ENCODE measurements around the gene FTO. TPM values are rescaled to one million over a fixed set of nuclear protein-coding genes. Genes with fewer than 3 reads are reported as not detected.
A peak's percentile ranks its signal among the peaks of the same experiment; 100 is the strongest.
"Not testable (repeated sequence)": the region's sequence is repeated elsewhere in the genome, so short reads cannot be mapped to it uniquely, and the experiment has no call there.

FTO gene
- total RNA-seq, 1 donor from 2014 or later: 107 TPM

DNA sequence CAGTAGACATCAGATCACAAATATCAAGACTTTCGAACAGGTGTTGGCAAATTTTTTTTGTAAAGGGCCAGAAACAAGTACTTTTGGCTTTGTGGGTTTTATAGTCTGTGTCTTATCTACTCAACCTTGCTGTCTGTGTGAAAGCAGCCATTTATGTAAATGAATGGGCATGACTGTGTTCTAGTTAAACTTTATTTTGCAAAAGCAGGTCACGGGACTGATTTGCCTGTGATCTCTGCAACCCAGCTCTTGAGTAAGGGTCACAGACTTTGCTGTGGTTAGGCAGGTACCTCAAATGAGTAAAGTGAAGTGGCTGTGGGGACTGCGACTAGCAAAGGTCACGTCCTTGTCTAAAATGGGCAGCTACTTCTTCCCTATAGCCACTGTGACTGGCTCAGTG, 136.5 kb downstream of the FTO start:
- Mint-ChIP-seq H3K4me3 (no peak overlapping the region), H3K9me3 (no peaks in the 10 kb centered on the region), H3K4me1 (peaks cover 16% of the 10 kb centered on the region), H3K27me3 (ENCODE audit: low read depth) (no peaks in the 10 kb centered on the region), H3K27ac (ENCODE audit: unreplicated experiment) (no peak overlapping the region), H3K36me3 (ENCODE audit: low read depth) (peaks cover 9% of the 10 kb centered on the region)
- TF ChIP-seq, protein P1, sequence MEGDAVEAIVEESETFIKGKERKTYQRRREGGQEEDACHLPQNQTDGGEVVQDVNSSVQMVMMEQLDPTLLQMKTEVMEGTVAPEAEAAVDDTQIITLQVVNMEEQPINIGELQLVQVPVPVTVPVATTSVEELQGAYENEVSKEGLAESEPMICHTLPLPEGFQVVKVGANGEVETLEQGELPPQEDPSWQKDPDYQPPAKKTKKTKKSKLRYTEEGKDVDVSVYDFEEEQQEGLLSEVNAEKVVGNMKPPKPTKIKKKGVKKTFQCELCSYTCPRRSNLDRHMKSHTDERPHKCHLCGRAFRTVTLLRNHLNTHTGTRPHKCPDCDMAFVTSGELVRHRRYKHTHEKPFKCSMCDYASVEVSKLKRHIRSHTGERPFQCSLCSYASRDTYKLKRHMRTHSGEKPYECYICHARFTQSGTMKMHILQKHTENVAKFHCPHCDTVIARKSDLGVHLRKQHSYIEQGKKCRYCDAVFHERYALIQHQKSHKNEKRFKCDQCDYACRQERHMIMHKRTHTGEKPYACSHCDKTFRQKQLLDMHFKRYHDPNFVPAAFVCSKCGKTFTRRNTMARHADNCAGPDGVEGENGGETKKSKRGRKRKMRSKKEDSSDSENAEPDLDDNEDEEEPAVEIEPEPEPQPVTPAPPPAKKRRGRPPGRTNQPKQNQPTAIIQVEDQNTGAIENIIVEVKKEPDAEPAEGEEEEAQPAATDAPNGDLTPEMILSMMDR (conservative IDR thresholded peaks at IDR 0.05): no peak
- DNase-seq (ENCODE audit: low read depth, low spot score): no peak

DNA sequence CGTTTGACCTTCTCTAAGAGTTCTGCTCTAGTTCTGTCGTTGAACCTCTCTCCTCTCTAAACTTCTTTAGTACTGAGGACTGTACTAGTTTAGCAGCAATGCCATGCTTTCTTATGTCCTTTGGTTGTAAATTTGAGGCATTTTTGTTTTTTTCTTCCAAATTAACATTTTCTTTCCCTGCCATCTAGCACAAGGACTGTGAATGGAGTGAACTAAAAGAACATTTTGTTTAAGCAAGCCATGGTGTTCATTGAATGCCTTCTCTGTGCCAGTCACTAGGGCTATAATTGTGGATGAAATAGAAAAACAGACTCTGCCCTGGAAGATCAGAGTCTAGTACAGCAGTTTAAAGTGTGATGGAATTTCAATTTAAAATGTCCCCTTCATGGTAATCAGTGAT, 137.9 kb downstream of the FTO start:
- peaks cover 2% of the 10 kb centered on the region for H3K36me3 Mint-ChIP-seq (ENCODE audit: low read depth)
- TF ChIP-seq, protein P1 (conservative IDR thresholded peaks at IDR 0.05): no peak
- DNase-seq (ENCODE audit: low read depth, low spot score): no peak
- H3K4me1 Mint-ChIP-seq: peaks cover 16% of the 10 kb centered on the region
- no peak overlapping the region for H3K4me3 Mint-ChIP-seq
- H3K27ac Mint-ChIP-seq (ENCODE audit: unreplicated experiment): no peak overlapping the region
- no peaks in the 10 kb centered on the region for H3K27me3 Mint-ChIP-seq (ENCODE audit: low read depth)
- no peaks in the 10 kb centered on the region for H3K9me3 Mint-ChIP-seq

DNA sequence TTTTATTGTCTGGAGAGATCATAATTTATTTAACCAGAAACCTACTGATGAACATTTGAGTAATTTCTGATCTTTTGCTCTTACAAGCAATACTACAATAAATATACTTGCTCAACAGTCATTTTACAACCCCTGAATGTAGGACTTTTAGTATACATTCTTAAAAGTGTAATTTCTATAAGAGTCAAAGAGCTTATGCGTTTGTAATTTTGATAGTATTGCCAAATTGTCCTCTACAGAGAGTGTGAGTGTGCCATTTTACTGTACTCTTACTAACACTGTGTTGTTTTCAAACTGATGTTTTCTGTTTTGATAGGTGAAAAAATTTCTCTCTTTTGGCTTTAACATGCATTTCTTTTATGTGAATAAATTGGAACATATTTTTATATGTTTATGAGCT, 139.1 kb downstream of the FTO start:
- H3K27me3 Mint-ChIP-seq (ENCODE audit: low read depth): no peaks in the 10 kb centered on the region
- H3K36me3 Mint-ChIP-seq (ENCODE audit: low read depth): no peaks in the 10 kb centered on the region
- H3K27ac Mint-ChIP-seq (ENCODE audit: unreplicated experiment): no peak overlapping the region
- H3K4me1 Mint-ChIP-seq: peaks cover 16% of the 10 kb centered on the region
- TF ChIP-seq, protein P1 (conservative IDR thresholded peaks at IDR 0.05): no peak
- H3K9me3 Mint-ChIP-seq: no peaks in the 10 kb centered on the region
- DNase-seq (ENCODE audit: low read depth, low spot score): no peak
- no peak overlapping the region for H3K4me3 Mint-ChIP-seq

DNA sequence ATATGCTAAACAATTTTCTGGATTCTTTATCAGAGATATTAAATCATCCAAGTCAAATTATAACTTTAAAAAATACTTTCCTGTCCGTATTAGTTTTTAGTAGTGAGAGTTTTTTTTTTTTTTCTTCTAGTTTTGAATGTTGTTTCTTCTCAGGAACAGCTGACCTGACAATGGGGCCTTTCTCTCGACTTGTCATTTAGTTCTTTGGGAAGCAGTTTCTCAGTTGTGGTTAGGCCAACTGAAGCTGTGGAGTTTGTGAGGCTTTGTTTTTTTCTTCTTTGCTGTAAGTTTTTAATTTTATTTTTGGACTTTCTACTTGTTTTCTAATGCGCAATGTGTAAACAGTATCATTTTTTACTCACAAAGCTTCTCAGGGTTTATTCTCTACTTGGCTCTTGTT, 140.8 kb downstream of the FTO start:
- Mint-ChIP-seq H3K9me3 (no peaks in the 10 kb centered on the region), H3K27ac (ENCODE audit: unreplicated experiment) (peak overlapping the region; percentile 31), H3K27me3 (ENCODE audit: low read depth) (no peaks in the 10 kb centered on the region), H3K36me3 (ENCODE audit: low read depth) (peaks cover 3% of the 10 kb centered on the region), H3K4me3 (no peak overlapping the region), H3K4me1 (peaks cover 16% of the 10 kb centered on the region)
- DNase-seq (ENCODE audit: low read depth, low spot score): no peak
- TF ChIP-seq, protein P1 (conservative IDR thresholded peaks at IDR 0.05): no peak

DNA sequence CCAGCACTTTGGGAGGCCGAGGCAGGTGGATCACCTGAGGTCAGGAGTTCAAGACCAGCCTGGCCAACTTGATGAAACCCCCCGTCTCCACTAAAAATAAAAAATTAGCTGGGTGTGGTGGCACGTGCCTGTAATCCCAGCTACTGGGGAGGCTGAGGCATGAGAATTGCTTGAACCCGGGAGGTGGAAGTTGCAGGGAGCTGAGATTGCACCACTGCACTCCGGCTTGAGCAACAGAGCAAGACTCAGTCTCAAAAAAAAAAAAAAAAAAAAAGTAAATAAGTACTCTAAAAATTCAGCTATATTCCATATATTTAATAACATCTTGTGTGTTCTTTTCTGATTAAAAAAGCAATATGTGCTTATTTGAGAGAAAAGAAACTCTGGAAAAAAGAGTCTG, 142.6 kb downstream of the FTO start:
- H3K27ac Mint-ChIP-seq (ENCODE audit: unreplicated experiment); H3K27me3 Mint-ChIP-seq (ENCODE audit: low read depth); H3K4me3 Mint-ChIP-seq; H3K9me3 Mint-ChIP-seq; DNase-seq (ENCODE audit: low read depth, low spot score); H3K36me3 Mint-ChIP-seq (ENCODE audit: low read depth): not testable (repeated sequence)
- peaks cover 12% of the 10 kb centered on the region for H3K4me1 Mint-ChIP-seq

DNA sequence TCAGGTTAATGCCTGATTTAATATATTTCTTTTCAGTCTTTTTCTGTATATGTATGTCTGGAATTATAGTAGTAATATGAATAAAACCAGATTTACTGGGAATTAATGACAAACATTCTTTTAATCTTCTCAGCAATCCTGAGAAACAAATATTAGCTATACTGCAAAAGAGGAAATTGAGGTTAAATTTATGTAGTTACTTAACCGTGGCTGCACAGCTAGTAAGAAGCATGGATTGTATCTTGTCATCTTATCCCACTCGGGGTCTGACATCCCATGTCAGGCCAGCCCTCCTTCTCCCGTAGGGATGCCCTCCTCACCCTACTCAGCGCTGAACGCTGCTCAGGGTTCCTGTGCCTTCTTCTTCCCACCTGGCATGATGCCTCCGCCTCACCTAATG, 143.0 kb downstream of the FTO start:
- no peaks in the 10 kb centered on the region for H3K27me3 Mint-ChIP-seq (ENCODE audit: low read depth)
- H3K4me3 Mint-ChIP-seq: no peak overlapping the region
- TF ChIP-seq, protein P1 (conservative IDR thresholded peaks at IDR 0.05): no peak
- H3K27ac Mint-ChIP-seq (ENCODE audit: unreplicated experiment): no peak overlapping the region
- H3K4me1 Mint-ChIP-seq: peaks cover 8% of the 10 kb centered on the region
- H3K36me3 Mint-ChIP-seq (ENCODE audit: low read depth): peaks cover 3% of the 10 kb centered on the region
- H3K9me3 Mint-ChIP-seq: no peaks in the 10 kb centered on the region
- no peak for DNase-seq (ENCODE audit: low read depth, low spot score)
